Activated naive CD4-positive, alpha-beta T cell treated with anti-CD3 and anti-CD28 coated beads for 36 hours (primary cell): ENCODE data around the gene CCDC179. TPM values are rescaled to one million over a fixed set of nuclear protein-coding genes. Genes with fewer than 3 reads are reported as not detected.

Source experiments
- CTCF ChIA-PET: fragments of 350-600 bp; sonication (Branson Sonifier 250); formaldehyde crosslinking; loops from one replicate; lab custom pipeline; 2021; ENCODE audit warnings: antibody characterized with exemption; lab: Charles Lee
- DNase-seq: peaks from one replicate; pipeline ENCODE4 v3.0.0-alpha.2; 2020
- H3K27ac Mint-ChIP-seq: one replicate; pipeline ENCODE4 v1.8.0; 2021; ENCODE audit warnings: mild to moderate bottlenecking, mixed read lengths
- H3K27me3 Mint-ChIP-seq: one replicate; pipeline ENCODE4 v1.8.0; 2021; ENCODE audit warnings: low read depth, mixed read lengths
- H3K36me3 Mint-ChIP-seq: one replicate; pipeline ENCODE4 v1.8.0; 2021; ENCODE audit warnings: low read depth, mixed read lengths
- H3K4me1 Mint-ChIP-seq: one replicate; pipeline ENCODE4 v1.8.0; 2021; ENCODE audit warnings: low read depth, mixed read lengths
- H3K4me3 Mint-ChIP-seq: one replicate; pipeline ENCODE4 v1.8.0; 2021; ENCODE audit warnings: mild to moderate bottlenecking, moderate library complexity, mixed read lengths
- H3K9me3 Mint-ChIP-seq: one replicate; pipeline ENCODE4 v1.8.0; 2021; ENCODE audit warnings: mixed read lengths
- intact Hi-C: fragments of 100-400 bp; cut with micrococcal nuclease; formaldehyde crosslinking; loops from one replicate; pipeline ENCODE4 v1.15.1; 2023
- total RNA-seq, 2 experiments: library from RNA; stranded (reverse); gene quantifications; one replicate each; pipeline ENCODE4 v1.2.3, GENCODE V29; 2021

CCDC179 gene
- total RNA-seq, 2 experiments from 2014 or later = not detected

- H3K4me3 Mint-ChIP-seq = no peak overlapping the region
- intact Hi-C loops = no loop called here
- H3K27me3 Mint-ChIP-seq = no peaks in the 10 kb centered on the region
- no peak for DNase-seq
- peaks cover 1% of the 10 kb centered on the region for H3K9me3 Mint-ChIP-seq
- no peaks in the 10 kb centered on the region for H3K4me1 Mint-ChIP-seq
- peaks cover 7% of the 10 kb centered on the region for H3K36me3 Mint-ChIP-seq
- H3K27ac Mint-ChIP-seq = no peak overlapping the region
- CTCF ChIA-PET = interaction anchor here (0.8 kb wide), 1 partner anchor 16 kb away, joined by 3 read pairs; no protein-coding TSS in a partner anchor
These were observed 518 bp downstream of the CCDC179 start for GRCh38 chr11:22859756-22860155.

- Mint-ChIP-seq H3K27ac (no peak overlapping the region), H3K36me3 (peaks cover 9% of the 10 kb centered on the region), H3K4me3 (no peak overlapping the region), H3K27me3 (no peaks in the 10 kb centered on the region), H3K4me1 (no peaks in the 10 kb centered on the region), H3K9me3 (peaks cover 7% of the 10 kb centered on the region)
- intact Hi-C loops = no loop called here
- CTCF ChIA-PET = no interaction called here
- no peak for DNase-seq
These were observed 8.8 kb downstream of the CCDC179 start for GRCh38 chr11:22851477-22851876.

GRCh38 chr11:22846726-22847125 is 13.5 kb downstream of the CCDC179 start:
- Mint-ChIP-seq H3K9me3 (no peaks in the 10 kb centered on the region), H3K27ac (no peak overlapping the region), H3K4me3 (no peak overlapping the region), H3K27me3 (no peaks in the 10 kb centered on the region), H3K36me3 (no peaks in the 10 kb centered on the region), H3K4me1 (no peaks in the 10 kb centered on the region)
- CTCF ChIA-PET = no interaction called here
- intact Hi-C loops = no loop called here
- no peak for DNase-seq

GRCh38 chr11:22832315-22833015 is 27.8 kb downstream of the CCDC179 start:
- CTCF ChIA-PET = no interaction called here
- no peak for DNase-seq
- Mint-ChIP-seq H3K27me3 (no peaks in the 10 kb centered on the region), H3K4me1 (peaks cover 10% of the 10 kb centered on the region), H3K9me3 (no peaks in the 10 kb centered on the region), H3K4me3 (no peak overlapping the region), H3K36me3 (no peaks in the 10 kb centered on the region), H3K27ac (no peak overlapping the region)
- intact Hi-C loops = no loop called here

- CTCF ChIA-PET = interaction anchor here (0.6 to 2.9 kb wide), 10 partner anchors 10 to 206 kb away, joined by 3 to 13 read pairs (median 3); no protein-coding TSS in a partner anchor
- no peak for DNase-seq
- Mint-ChIP-seq H3K27me3 (no peaks in the 10 kb centered on the region), H3K36me3 (peaks cover 6% of the 10 kb centered on the region), H3K27ac (no peak overlapping the region), H3K9me3 (no peaks in the 10 kb centered on the region), H3K4me3 (peak overlapping the region; percentile 88), H3K4me1 (peaks cover 13% of the 10 kb centered on the region)
- intact Hi-C loops = no loop called here
These were observed 30.2 kb downstream of the CCDC179 start for GRCh38 chr11:22830082-22830414.

GRCh38 chr11:22829231-22830081 is 30.8 kb downstream of the CCDC179 start, which contains the start of gene SVIP:
Gene SVIP (minus strand): TSS chr11:22829801. CDS start chr11:22829748, 53 bp downstream.
- H3K4me1 Mint-ChIP-seq = peaks cover 13% of the 10 kb centered on the region
- H3K27ac Mint-ChIP-seq = peak within 1 kb of the TSS; percentile 86
- H3K9me3 Mint-ChIP-seq = no peaks in the 10 kb centered on the region
- H3K4me3 Mint-ChIP-seq = peak within 1 kb of the TSS; percentile 88
- peaks cover 12% of the 10 kb centered on the region for H3K36me3 Mint-ChIP-seq
- H3K27me3 Mint-ChIP-seq = no peaks in the 10 kb centered on the region
- intact Hi-C loops = loop anchor here (1.0 to 2.0 kb wide), 2 partner anchors 43 to 204 kb away; partner anchors contain the start of gene FANCF
- CTCF ChIA-PET = interaction anchor here (0.6 to 2.9 kb wide), 15 partner anchors 9 to 265 kb away, joined by 3 to 13 read pairs (median 3); no protein-coding TSS in a partner anchor
- DNase-seq = peak; percentile 96

GRCh38 chr11:22828373-22828772 is 31.9 kb downstream of the CCDC179 start:
- H3K27ac Mint-ChIP-seq = peak overlapping the region; percentile 56
- no peaks in the 10 kb centered on the region for H3K27me3 Mint-ChIP-seq

GRCh38 chr11:22822203-22822602 is 38.1 kb downstream of the CCDC179 start:
- CTCF ChIA-PET = no interaction called here
- Mint-ChIP-seq H3K4me3 (no peak overlapping the region), H3K27me3 (no peaks in the 10 kb centered on the region), H3K36me3 (peaks cover 63% of the 10 kb centered on the region), H3K27ac (no peak overlapping the region), H3K4me1 (peaks cover 1% of the 10 kb centered on the region), H3K9me3 (peaks cover 8% of the 10 kb centered on the region)
- DNase-seq = no peak
- intact Hi-C loops = no loop called here

More at GRCh38 chr11:22828373-22828772, 31.9 kb downstream of the CCDC179 start:
- H3K9me3 Mint-ChIP-seq = no peaks in the 10 kb centered on the region
- CTCF ChIA-PET = interaction anchor here (0.7 to 2.9 kb wide), 4 partner anchors 10 to 204 kb away, joined by 3 to 13 read pairs (median 8); no protein-coding TSS in a partner anchor
- peak overlapping the region; percentile 88 for H3K4me3 Mint-ChIP-seq
- intact Hi-C loops = loop anchor here (2.0 kb wide), 1 partner anchor 42 kb away; no protein-coding TSS in a partner anchor
- peaks cover 20% of the 10 kb centered on the region for H3K36me3 Mint-ChIP-seq
- DNase-seq = no peak
- peaks cover 13% of the 10 kb centered on the region for H3K4me1 Mint-ChIP-seq

GRCh38 chr11:22809893-22810292 is 50.4 kb downstream of the CCDC179 start:
- Mint-ChIP-seq H3K4me1 (no peaks in the 10 kb centered on the region), H3K27ac (no peak overlapping the region)

GRCh38 chr11:22808571-22809197 is 51.6 kb downstream of the CCDC179 start:
- no peaks in the 10 kb centered on the region for H3K4me1 Mint-ChIP-seq
- no peak for DNase-seq
- CTCF ChIA-PET = interaction anchor here (1.0 kb wide), 1 partner anchor 21 kb away, joined by 3 read pairs; no protein-coding TSS in a partner anchor
- H3K4me3 Mint-ChIP-seq = no peak overlapping the region
- no peak overlapping the region for H3K27ac Mint-ChIP-seq
- no peaks in the 10 kb centered on the region for H3K36me3 Mint-ChIP-seq
- H3K27me3 Mint-ChIP-seq = no peaks in the 10 kb centered on the region
- intact Hi-C loops = no loop called here
- peaks cover 8% of the 10 kb centered on the region for H3K9me3 Mint-ChIP-seq

More at GRCh38 chr11:22809893-22810292, 50.4 kb downstream of the CCDC179 start:
- intact Hi-C loops = no loop called here
- no peak for DNase-seq
- Mint-ChIP-seq H3K4me3 (no peak overlapping the region), H3K27me3 (no peaks in the 10 kb centered on the region), H3K9me3 (peaks cover 8% of the 10 kb centered on the region), H3K36me3 (no peaks in the 10 kb centered on the region)
- CTCF ChIA-PET = interaction anchor here (0.7 to 0.9 kb wide), 2 partner anchors 9 to 19 kb away, joined by 3 read pairs; no protein-coding TSS in a partner anchor

GRCh38 chr11:22807855-22808570 is 52.3 kb downstream of the CCDC179 start:
- DNase-seq = no peak
- no peak overlapping the region for H3K4me3 Mint-ChIP-seq
- intact Hi-C loops = no loop called here
- no peaks in the 10 kb centered on the region for H3K4me1 Mint-ChIP-seq
- H3K27me3 Mint-ChIP-seq = no peaks in the 10 kb centered on the region
- CTCF ChIA-PET = no interaction called here
- H3K36me3 Mint-ChIP-seq = no peaks in the 10 kb centered on the region
- H3K9me3 Mint-ChIP-seq = peaks cover 8% of the 10 kb centered on the region
- H3K27ac Mint-ChIP-seq = no peak overlapping the region
